ENCODE measurements around the gene FAM3C.
"Not testable (repeated sequence)": the region's sequence is repeated elsewhere in the genome, so short reads cannot be mapped to it uniquely, and the experiment has no call there.

The FAM3C gene

GRCh38 chr7:121430558-121430957 lies 34.5 kb upstream of the FAM3C start:
- no peak overlapping the region for H3K27ac ChIP-seq
- no peak overlapping the region for H3K4me3 ChIP-seq (ENCODE audit: low read depth, low read length)
- no peaks in the 10 kb centered on the region for H3K36me3 ChIP-seq
- no peaks in the 10 kb centered on the region for H3K27me3 ChIP-seq (ENCODE audit: insufficient read depth, low read depth, severe bottlenecking)
- no peak for DNase-seq
- no peak for TF ChIP-seq CTCF (IDR thresholded peaks at IDR 0.05; ENCODE audit: low read depth, low read length)
- no peaks in the 10 kb centered on the region for H3K9me3 ChIP-seq (ENCODE audit: severe bottlenecking)

GRCh38 chr7:121429798-121430197 lies 33.7 kb upstream of the FAM3C start:
- TF ChIP-seq CTCF (IDR thresholded peaks at IDR 0.05; ENCODE audit: low read depth, low read length) = no peak
- no peak overlapping the region for H3K4me3 ChIP-seq (ENCODE audit: low read depth, low read length)
- no peaks in the 10 kb centered on the region for H3K36me3 ChIP-seq
- H3K27ac ChIP-seq = no peak overlapping the region
- no peak for DNase-seq
- H3K27me3 ChIP-seq (ENCODE audit: insufficient read depth, low read depth, severe bottlenecking) = no peaks in the 10 kb centered on the region
- no peaks in the 10 kb centered on the region for H3K9me3 ChIP-seq (ENCODE audit: severe bottlenecking)

GRCh38 chr7:121428855-121429489 lies 32.9 kb upstream of the FAM3C start:
- H3K27me3 ChIP-seq (ENCODE audit: insufficient read depth, low read depth, severe bottlenecking) = no peaks in the 10 kb centered on the region
- no peaks in the 10 kb centered on the region for H3K36me3 ChIP-seq
- no peak for DNase-seq
- H3K27ac ChIP-seq = no peak overlapping the region
- no peak for TF ChIP-seq CTCF (IDR thresholded peaks at IDR 0.05; ENCODE audit: low read depth, low read length)
- no peak overlapping the region for H3K4me3 ChIP-seq (ENCODE audit: low read depth, low read length)
- H3K9me3 ChIP-seq (ENCODE audit: severe bottlenecking) = no peaks in the 10 kb centered on the region

DNA sequence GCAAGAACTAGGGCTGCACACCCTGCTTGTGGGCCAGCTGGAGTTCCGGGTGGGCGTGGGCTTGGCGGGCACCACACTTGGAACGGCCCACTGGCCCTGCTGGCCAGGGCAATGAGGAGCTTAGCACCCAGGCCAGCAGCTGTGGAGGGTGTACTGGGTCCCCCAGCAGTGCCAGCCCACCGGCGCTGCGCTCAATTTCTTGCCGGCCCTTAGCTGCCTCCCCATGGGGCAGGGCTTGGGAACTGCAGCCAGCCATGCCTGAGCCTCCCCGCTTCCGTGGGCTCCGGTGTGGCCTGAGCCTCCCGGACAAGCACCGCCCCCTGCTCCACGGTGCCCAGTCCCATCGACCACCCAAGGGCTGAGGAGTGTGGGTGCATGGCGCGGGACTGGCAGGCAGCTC lies 25.6 kb upstream of the FAM3C start:
- H3K27me3 ChIP-seq (ENCODE audit: insufficient read depth, low read depth, severe bottlenecking); H3K9me3 ChIP-seq (ENCODE audit: severe bottlenecking); H3K27ac ChIP-seq; H3K36me3 ChIP-seq; H3K4me3 ChIP-seq (ENCODE audit: low read depth, low read length); DNase-seq: not testable (repeated sequence)

DNA sequence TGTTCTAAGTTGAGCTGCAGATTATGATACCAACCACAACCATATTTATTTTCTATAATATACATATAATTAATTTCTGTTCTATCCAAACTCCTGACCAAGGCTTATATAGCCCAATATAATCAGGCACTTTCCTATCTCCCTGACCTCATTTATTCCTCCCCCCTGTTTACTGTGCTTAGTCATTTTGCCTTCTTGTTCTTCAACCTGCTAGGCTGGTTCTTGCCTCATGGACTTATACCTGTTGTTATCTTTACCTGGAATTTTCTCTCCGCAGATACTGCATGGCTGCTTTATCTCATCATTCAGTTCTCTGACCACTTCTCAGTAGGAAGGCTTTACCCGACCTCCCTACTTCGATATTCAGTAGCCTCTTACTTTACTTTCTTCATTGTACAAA lies 24.9 kb upstream of the FAM3C start:
- H3K9me3 ChIP-seq (ENCODE audit: severe bottlenecking) = no peaks in the 10 kb centered on the region
- H3K27me3 ChIP-seq (ENCODE audit: insufficient read depth, low read depth, severe bottlenecking) = no peaks in the 10 kb centered on the region
- no peaks in the 10 kb centered on the region for H3K36me3 ChIP-seq
- TF ChIP-seq CTCF (IDR thresholded peaks at IDR 0.05; ENCODE audit: low read depth, low read length) = no peak
- DNase-seq = no peak
- no peak overlapping the region for H3K4me3 ChIP-seq (ENCODE audit: low read depth, low read length)
- H3K27ac ChIP-seq = no peak overlapping the region

DNA sequence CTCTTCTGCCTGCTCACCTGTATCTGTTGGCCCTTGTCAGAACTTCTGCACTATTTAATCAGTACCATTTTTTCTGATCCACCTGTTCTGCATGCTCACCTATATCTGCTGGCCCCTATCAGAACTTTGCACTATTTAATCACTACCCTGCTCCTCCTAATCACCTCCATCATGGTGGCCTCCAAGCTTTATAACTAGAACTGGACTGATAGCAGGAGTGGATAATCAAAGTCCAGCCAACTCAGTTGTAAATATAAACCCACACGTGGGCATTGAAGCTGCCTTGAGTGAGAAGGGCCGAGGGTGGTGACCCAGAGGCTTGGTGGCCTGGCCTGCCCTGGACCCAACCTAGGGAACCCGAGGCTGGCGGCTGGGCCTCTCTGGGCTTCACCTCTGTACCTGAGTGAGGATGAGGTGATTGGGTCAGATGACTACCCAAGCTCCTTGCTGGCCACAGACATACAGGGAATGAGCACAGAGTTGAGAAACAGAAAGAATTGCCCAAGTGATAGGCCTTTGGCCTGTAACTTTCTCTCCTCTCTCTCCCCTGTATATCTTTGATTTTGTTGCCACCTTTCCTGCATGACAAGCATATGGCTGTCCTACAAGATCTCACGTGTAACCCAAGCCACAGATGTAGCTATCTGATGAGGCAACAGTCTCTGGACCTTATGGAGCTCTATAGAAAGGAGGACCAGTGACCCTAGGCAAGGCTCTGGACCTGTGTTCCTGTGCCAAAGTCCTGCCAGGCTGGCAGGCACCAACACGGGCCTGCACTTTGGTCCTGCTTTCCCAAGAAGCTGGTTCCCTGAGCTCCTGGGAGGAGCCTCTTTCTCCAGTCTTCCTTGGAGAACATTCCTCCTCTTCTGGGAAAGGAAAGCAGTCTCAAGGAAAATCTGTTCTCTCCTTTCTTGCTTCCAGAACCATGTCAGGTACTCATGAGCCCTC lies 23.4 kb upstream of the FAM3C start:
- H3K36me3 ChIP-seq = no peaks in the 10 kb centered on the region
- no peak overlapping the region for H3K27ac ChIP-seq
- no peaks in the 10 kb centered on the region for H3K9me3 ChIP-seq (ENCODE audit: severe bottlenecking)
- TF ChIP-seq CTCF (IDR thresholded peaks at IDR 0.05; ENCODE audit: low read depth, low read length) = no peak
- DNase-seq = no peak
- no peak overlapping the region for H3K4me3 ChIP-seq (ENCODE audit: low read depth, low read length)
- no peaks in the 10 kb centered on the region for H3K27me3 ChIP-seq (ENCODE audit: insufficient read depth, low read depth, severe bottlenecking)
